Lung (tissue), 12 donors: ENCODE data around the gene LENEP. TPM values are rescaled to one million over a fixed set of nuclear protein-coding genes. Genes with fewer than 3 reads are reported as not detected.

Experiments used
- ATAC-seq: fragments of 200-7000 bp; cut with Tn5 transposase; one replicate; pipeline ENCODE4 v1.9.1; 2020; ENCODE audit warnings: moderate number of reproducible peaks; ENCODE audit not compliant: insufficient read depth, low FRiP score
- DNase-seq, 3 donors: peaks; one replicate each; pipeline ENCODE4 v3.0.0-alpha.2; 2013 to 2017
- H3K27ac ChIP-seq, 2 donors: one replicate each; pipeline ENCODE4 v1.5.1; 2013; ENCODE audit warnings: mild to moderate bottlenecking in 2 of 2, moderate library complexity in 2 of 2, control low read depth in 1 of 2, inconsistent platforms in 1 of 2, low read depth in 1 of 2, low read length in 1 of 2
- H3K27me3 ChIP-seq, 3 donors: one replicate each; pipeline ENCODE4 v1.5.1; 2013; ENCODE audit warnings: low read length in 2 of 3; ENCODE audit not compliant: control insufficient read depth in 3 of 3, insufficient read depth in 3 of 3
- H3K36me3 ChIP-seq, 4 donors: one replicate each; pipeline ENCODE4 v1.5.1; 2013; ENCODE audit warnings: low read length in 4 of 4, mild to moderate bottlenecking in 1 of 4, moderate library complexity in 1 of 4; ENCODE audit not compliant: control insufficient read depth in 4 of 4, insufficient read depth in 4 of 4
- H3K4me1 ChIP-seq, 5 donors: one replicate each; pipeline ENCODE4 v1.5.1; 2013; ENCODE audit warnings: low read length in 5 of 5, mild to moderate bottlenecking in 2 of 5, moderate library complexity in 1 of 5; ENCODE audit not compliant: control insufficient read depth in 5 of 5, insufficient read depth in 5 of 5
- H3K4me3 ChIP-seq: one replicate; pipeline ENCODE4 v1.5.1; 2013; ENCODE audit warnings: mild to moderate bottlenecking, control low read depth, moderate library complexity
- H3K9ac ChIP-seq, 2 donors: one replicate each; pipeline ENCODE4 v1.5.1; 2013; ENCODE audit warnings: low read length in 2 of 2, control low read depth in 1 of 2; ENCODE audit not compliant: insufficient read depth in 1 of 2
- H3K9me3 ChIP-seq, 4 donors: one replicate each; pipeline ENCODE4 v1.5.1; 2013; ENCODE audit warnings: low read length in 3 of 4, mild to moderate bottlenecking in 1 of 4, moderate library complexity in 1 of 4; ENCODE audit not compliant: control insufficient read depth in 4 of 4, insufficient read depth in 3 of 4
- WGBS, 2 donors: extraction: QIAGEN DNeasy Blood & Tissue Kit; methylation state at CpG; one replicate each; pipeline ENCODE4 v1.1.7; 2013; 5-methylcytosine and 5-hydroxymethylcytosine counted together
- polyA plus RNA-seq, 2 donors: library from polyadenylated mRNA; stranded (reverse); fragments of 200-250 nt; gene quantifications; one replicate each; pipeline ENCODE4 v1.2.1, GENCODE V29; 2013
- total RNA-seq, 2 donors: library from RNA; depleted of rRNA in 1 of 2; stranded (reverse); fragments of >200 nt in 1 of 2; gene quantifications; one replicate each; pipeline ENCODE4 v1.2.1, GENCODE V29; 2014 to 2021
- TF ChIP-seq, protein P1 (sequence below): IDR thresholded peaks from 2 replicates; pipeline ENCODE4 v1.5.1; 2012; ENCODE audit warnings: mild to moderate bottlenecking; ENCODE audit errors: control extremely low read depth, extremely low read depth
- donor health status: control.
- donor health status: control.
- donor health status: Bipolar disorder and iron deficiency.
- donor health status: healthy.
- donor health status: DM: yes; HTN: yes; CAD: no.

The LENEP gene
- total and polyA plus RNA-seq, 4 donors, result 0.31 to 0.89 TPM; not detected in 2

DNA sequence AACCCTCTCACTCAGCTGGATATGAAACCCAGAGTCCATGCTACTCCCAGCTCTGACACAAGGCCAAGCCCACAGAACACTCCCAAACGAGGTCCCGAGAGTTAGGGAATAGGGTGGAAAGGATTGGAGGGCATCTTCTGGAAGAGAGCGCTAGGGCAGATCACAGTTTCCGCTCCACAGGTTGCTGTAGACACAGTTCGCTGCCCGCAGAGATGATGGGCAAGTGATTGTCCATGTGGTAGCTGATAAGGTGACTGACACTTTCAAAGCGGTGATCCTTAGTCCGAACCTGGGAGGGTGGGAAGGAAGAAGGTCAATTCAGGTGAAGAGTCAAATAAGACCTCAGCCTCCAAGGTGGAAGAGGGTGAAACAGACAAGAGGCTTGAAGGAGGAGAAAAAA is 29.7 kb upstream of the LENEP start:
- 88 to 90% methylated on average over 8 of the region's 8 CpGs for WGBS, 2 donors
- ATAC-seq (no peak), DNase-seq (no peak)
- Histone ChIP-seq H3K36me3 (peaks cover 18 to 52% (median 38%) of the 10 kb centered on the region in 4 donors), H3K4me1 (peaks cover 5 to 24% (median 9%) of the 10 kb centered on the region in 5 donors), H3K9me3 (no peaks in the 10 kb centered on the region), H3K27me3 (no peaks in the 10 kb centered on the region), H3K9ac (no peak overlapping the region), H3K4me3 (no peak overlapping the region), H3K27ac (no peak overlapping the region)
- TF ChIP-seq, protein P1, sequence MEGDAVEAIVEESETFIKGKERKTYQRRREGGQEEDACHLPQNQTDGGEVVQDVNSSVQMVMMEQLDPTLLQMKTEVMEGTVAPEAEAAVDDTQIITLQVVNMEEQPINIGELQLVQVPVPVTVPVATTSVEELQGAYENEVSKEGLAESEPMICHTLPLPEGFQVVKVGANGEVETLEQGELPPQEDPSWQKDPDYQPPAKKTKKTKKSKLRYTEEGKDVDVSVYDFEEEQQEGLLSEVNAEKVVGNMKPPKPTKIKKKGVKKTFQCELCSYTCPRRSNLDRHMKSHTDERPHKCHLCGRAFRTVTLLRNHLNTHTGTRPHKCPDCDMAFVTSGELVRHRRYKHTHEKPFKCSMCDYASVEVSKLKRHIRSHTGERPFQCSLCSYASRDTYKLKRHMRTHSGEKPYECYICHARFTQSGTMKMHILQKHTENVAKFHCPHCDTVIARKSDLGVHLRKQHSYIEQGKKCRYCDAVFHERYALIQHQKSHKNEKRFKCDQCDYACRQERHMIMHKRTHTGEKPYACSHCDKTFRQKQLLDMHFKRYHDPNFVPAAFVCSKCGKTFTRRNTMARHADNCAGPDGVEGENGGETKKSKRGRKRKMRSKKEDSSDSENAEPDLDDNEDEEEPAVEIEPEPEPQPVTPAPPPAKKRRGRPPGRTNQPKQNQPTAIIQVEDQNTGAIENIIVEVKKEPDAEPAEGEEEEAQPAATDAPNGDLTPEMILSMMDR, result no peak

- peaks cover 5 to 31% (median 15%) of the 10 kb centered on the region in 5 donors for H3K4me1 ChIP-seq
- no peak overlapping the region for H3K4me3 ChIP-seq
- peaks cover 18 to 54% (median 35%) of the 10 kb centered on the region in 4 donors for H3K36me3 ChIP-seq
- no peaks in the 10 kb centered on the region for H3K9me3 ChIP-seq
- H3K9ac ChIP-seq, result no peak overlapping the region
- H3K27ac ChIP-seq, result no peak overlapping the region
- TF ChIP-seq, protein P1, result no peak
- ATAC-seq, result no peak
- DNase-seq, result no peak
- 88 to 90% methylated on average over 6 of the region's 6 CpGs for WGBS, 2 donors
- no peaks in the 10 kb centered on the region for H3K27me3 ChIP-seq
Measured at GRCh38 chr1:154964359-154964758, 29.0 kb upstream of the LENEP start.

- H3K27ac ChIP-seq, result no peak overlapping the region
- WGBS, 2 donors, result 88 to 91% methylated on average over 7 of the region's 7 CpGs
Measured at GRCh38 chr1:154966111-154966510, 27.3 kb upstream of the LENEP start.

More at GRCh38 chr1:154966111-154966510, 27.3 kb upstream of the LENEP start:
- Histone ChIP-seq H3K4me3 (no peak overlapping the region), H3K4me1 (peaks cover 0 to 41% (median 21%) of the 10 kb centered on the region in 5 donors), H3K36me3 (peaks cover 18 to 53% (median 33%) of the 10 kb centered on the region in 4 donors), H3K9me3 (no peaks in the 10 kb centered on the region), H3K9ac (no peak overlapping the region), H3K27me3 (no peaks in the 10 kb centered on the region)
- TF ChIP-seq, protein P1, result no peak
- ATAC-seq (no peak), DNase-seq (no peak)
